GM19324 (cell line): Measurements from ENCODE around the gene PNPLA1.

ENCODE experiments used
- ATAC-seq: cut with Tn5 transposase; IDR thresholded peaks from one replicate; pipeline ENCODE4 v1.9.1; 2021; ENCODE audit warnings: mild to moderate bottlenecking, moderate library complexity; ENCODE audit not compliant: unreplicated experiment, low FRiP score

Gene PNPLA1

DNA sequence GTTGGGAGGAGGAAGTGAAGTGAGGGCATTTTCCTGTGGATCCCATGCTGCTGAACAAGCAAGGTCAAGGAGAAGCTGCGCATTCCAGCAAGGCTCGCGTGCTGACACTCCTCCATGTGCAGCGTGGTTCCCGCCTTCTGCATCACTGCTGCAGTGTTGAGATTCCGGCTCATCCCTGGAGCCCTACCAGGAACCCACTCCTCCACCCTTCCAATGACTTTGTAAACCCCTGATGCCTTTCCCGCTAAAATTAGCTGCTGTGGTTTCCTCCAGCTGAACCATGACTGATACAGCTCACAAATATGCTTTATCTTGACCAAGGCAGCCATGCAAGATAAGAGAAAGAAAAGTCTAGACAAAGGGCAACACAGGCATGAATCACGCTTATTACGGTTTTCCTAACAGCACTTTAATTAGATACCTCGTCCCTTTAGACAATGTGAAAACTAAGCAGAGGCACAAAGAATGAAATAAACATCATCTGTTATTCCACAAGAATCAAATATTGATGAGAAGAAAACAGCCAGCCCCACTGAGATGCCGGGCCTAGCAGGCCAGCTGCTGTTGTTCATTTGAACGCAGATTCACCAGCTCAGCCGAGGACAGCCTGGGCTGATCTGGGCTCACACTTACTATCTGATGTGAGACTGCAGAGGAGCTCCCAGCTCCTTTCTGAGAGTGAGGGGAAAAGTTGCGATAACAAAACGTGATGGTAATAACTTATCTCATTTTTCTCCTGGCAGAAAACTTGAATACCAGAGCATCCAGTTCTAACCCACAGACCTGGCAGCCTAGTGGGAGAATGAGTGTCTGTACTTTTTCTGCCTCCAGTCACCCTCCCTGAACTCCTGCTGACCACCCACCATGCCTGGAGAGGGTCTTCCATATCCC, 81.1 kb downstream of the PNPLA1 start:
- ATAC-seq: no peak

DNA sequence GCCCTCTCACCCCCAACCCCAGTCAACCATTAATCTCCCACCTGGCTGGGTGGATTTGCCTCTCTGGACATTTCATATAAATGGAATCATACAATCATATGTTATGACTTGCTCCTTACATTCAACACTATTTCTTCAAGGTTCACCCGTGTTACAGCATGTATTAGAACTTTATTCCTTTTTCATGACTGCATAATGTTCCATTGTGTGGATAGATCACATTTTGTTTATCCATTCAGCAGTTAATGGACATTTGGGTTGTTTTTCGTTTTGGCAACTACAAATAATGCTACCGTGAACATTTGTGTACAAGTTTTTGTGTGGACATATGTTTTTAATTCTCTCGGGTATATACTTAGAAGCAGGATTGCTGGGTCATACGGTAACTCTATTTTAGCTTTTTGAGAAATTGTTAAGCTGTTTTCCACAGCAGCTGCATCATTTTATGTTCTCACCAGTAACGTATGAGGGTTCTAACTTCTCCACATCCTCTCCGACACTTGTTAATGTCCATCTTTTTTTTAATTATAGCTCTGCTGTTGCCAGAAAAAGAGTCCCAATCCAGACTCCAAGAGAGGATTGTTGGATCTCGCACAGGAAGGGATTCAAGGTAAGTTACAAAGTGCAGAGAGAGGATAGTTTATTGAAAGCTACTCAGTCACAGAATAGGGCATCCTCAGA, 82.8 kb downstream of the PNPLA1 start:
- ATAC-seq: no peak

DNA sequence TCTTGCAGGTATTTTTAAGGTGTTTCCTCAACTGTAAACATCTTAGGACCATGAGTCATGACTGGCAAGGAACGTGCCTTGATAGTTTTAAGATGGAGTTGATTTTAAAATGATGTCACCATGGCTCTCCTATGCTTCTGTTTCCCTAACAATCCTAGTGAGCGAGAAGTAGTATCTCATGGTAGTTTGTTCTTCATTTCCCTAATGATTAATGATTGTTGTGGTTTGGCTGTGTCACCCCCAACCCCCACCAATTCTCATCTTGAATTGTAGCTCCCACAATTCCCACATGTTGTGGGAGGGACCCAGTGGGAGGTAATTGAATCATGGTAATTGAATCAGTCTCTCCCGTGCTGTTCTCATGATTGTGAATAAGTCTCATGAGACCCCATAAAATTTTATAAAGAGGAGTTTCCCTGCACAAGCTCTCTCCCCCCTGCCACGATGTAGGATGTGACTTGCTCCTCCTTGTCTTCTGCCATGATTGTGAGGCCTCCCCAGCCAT, 83.6 kb downstream of the PNPLA1 start:
- no peak for ATAC-seq

DNA sequence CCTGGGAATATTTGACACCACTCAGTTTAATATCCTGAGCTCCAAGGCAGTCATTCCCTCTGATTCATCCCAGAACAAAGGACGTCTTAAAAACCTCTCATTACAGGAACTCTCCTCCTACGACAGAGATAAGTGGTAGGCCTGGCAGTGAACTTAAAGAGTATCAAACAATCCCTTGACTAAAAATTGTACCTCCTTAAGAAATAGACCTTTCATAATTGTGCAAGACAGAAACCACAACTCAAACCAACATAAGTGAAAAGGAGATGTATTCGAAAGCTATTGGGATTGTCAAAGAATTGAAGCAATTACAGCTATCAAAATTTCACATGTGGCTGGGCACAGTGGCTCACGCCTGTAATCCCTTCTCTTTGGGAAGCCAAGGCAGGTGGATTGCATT, 86.0 kb downstream of the PNPLA1 start:
- no peak for ATAC-seq

DNA sequence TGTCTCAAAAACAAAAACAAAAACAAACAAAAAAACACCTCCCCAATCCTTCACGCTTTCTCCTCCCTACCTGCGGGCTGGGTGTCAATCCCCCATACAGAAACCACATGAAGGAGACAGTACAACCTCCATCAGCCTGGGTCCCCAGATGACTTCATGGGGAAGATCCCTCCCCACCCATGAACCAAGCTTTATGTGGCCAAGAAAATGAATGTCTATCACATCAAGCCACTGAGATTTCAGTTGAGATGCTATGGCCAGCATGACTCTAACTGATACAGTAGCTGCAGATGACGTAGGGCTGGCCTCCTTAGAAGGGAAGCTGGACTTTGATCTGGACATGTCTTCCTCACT, 88.0 kb downstream of the PNPLA1 start:
- ATAC-seq: no peak
